HG03196 (cell line): ENCODE data around the gene ARAP2.
A peak's percentile ranks its signal among the peaks of the same experiment; 100 is the strongest.

Experiments
- ATAC-seq: cut with Tn5 transposase; IDR thresholded peaks from one replicate; pipeline ENCODE4 v1.9.1; 2021; ENCODE audit not compliant: unreplicated experiment

Gene ARAP2

GRCh38 chr4:36138220-36138619 lies 106.1 kb downstream of the ARAP2 start:
- ATAC-seq = no peak

GRCh38 chr4:36137336-36137735 lies 107.0 kb downstream of the ARAP2 start:
- ATAC-seq = no peak

GRCh38 chr4:36133658-36134057 lies 110.7 kb downstream of the ARAP2 start:
- ATAC-seq = no peak

GRCh38 chr4:36133086-36133485 lies 111.2 kb downstream of the ARAP2 start:
- ATAC-seq = no peak

GRCh38 chr4:36130641-36131040 lies 113.7 kb downstream of the ARAP2 start:
- no peak for ATAC-seq

GRCh38 chr4:36128689-36129088 lies 115.6 kb downstream of the ARAP2 start:
- ATAC-seq = no peak

GRCh38 chr4:36123906-36124305 lies 120.4 kb downstream of the ARAP2 start:
- ATAC-seq = no peak

- no peak for ATAC-seq
These were observed 129.0 kb downstream of the ARAP2 start for GRCh38 chr4:36115312-36115711.

GRCh38 chr4:36111172-36111571 lies 133.1 kb downstream of the ARAP2 start:
- no peak for ATAC-seq

- ATAC-seq = no peak
These were observed 144.8 kb downstream of the ARAP2 start for GRCh38 chr4:36099509-36099908.

GRCh38 chr4:36094995-36095394 lies 149.3 kb downstream of the ARAP2 start:
- ATAC-seq = no peak

GRCh38 chr4:36091997-36092396 lies 152.3 kb downstream of the ARAP2 start:
- no peak for ATAC-seq

- no peak for ATAC-seq
These were observed 155.8 kb downstream of the ARAP2 start for GRCh38 chr4:36088542-36088941.

GRCh38 chr4:36086261-36086786 lies 158.0 kb downstream of the ARAP2 start:
- no peak for ATAC-seq

GRCh38 chr4:36082817-36083216 lies 161.5 kb downstream of the ARAP2 start:
- no peak for ATAC-seq

GRCh38 chr4:36081185-36081584 lies 163.1 kb downstream of the ARAP2 start:
- ATAC-seq = peak; percentile 93

GRCh38 chr4:36079666-36080065 lies 164.6 kb downstream of the ARAP2 start:
- no peak for ATAC-seq

GRCh38 chr4:36078319-36078718 lies 166.0 kb downstream of the ARAP2 start:
- no peak for ATAC-seq

GRCh38 chr4:36072529-36072928 lies 171.8 kb downstream of the ARAP2 start:
- no peak for ATAC-seq

- ATAC-seq = no peak
These were observed 177.2 kb downstream of the ARAP2 start for GRCh38 chr4:36067116-36067515.

- ATAC-seq = no peak
These were observed 178.9 kb downstream of the ARAP2 start for GRCh38 chr4:36065274-36065871.

GRCh38 chr4:36064117-36064516 lies 180.2 kb downstream of the ARAP2 start:
- ATAC-seq = no peak

GRCh38 chr4:36056136-36056535 lies 188.2 kb downstream of the ARAP2 start:
- ATAC-seq = no peak
